Spleen (tissue), 11 donors: ENCODE data around the gene CDK14. TPM values are rescaled to one million over a fixed set of nuclear protein-coding genes. Genes with fewer than 3 reads are reported as not detected.

ENCODE experiments used
- DNase-seq: peaks from one replicate; pipeline ENCODE4 v3.0.0-alpha.2; 2020
- H3K27ac ChIP-seq, 8 donors: fragments of 200-600 bp; sonication (generic) in 7 of 8; 1 replicate in 4 of 8; 2 replicates in 4 of 8; pipeline versions ENCODE4 v1.5.0 to v1.8.0; 2016 to 2021; ENCODE audit warnings: inconsistent platforms in 4 of 8, mild to moderate bottlenecking in 4 of 8, moderate library complexity in 1 of 8
- H3K27me3 ChIP-seq, 7 donors: fragments of 200-600 bp; sonication (generic) in 6 of 7; replicated peaks in 1 of 7; 1 replicate in 4 of 7; 2 replicates in 3 of 7; pipeline versions ENCODE4 v1.5.0 to v1.8.0; 2016 to 2021; ENCODE audit warnings: inconsistent platforms in 3 of 7, mild to moderate bottlenecking in 1 of 7
- H3K36me3 ChIP-seq, 6 donors: fragments of 200-600 bp; sonication (generic) in 5 of 6; 1 replicate in 4 of 6; 2 replicates in 2 of 6; pipeline versions ENCODE4 v1.5.0 to v1.8.0; 2016 to 2021; ENCODE audit warnings: inconsistent platforms in 2 of 6
- H3K4me1 ChIP-seq, 6 donors: fragments of 200-600 bp; sonication (generic) in 5 of 6; 1 replicate in 3 of 6; 2 replicates in 3 of 6; pipeline versions ENCODE4 v1.5.0 to v1.8.0; 2016 to 2021; ENCODE audit warnings: inconsistent platforms in 3 of 6
- H3K4me3 ChIP-seq, 8 donors: fragments of 200-600 bp; sonication (generic) in 7 of 8; 1 replicate in 4 of 8; 2 replicates in 4 of 8; pipeline versions ENCODE4 v1.5.0 to v1.8.0; 2016 to 2021; ENCODE audit warnings: inconsistent platforms in 4 of 8, mild to moderate bottlenecking in 4 of 8, moderate library complexity in 2 of 8
- H3K9me3 ChIP-seq, 8 donors: fragments of 200-600 bp; sonication (generic) in 7 of 8; 1 replicate in 4 of 8; 2 replicates in 4 of 8; pipeline versions ENCODE4 v1.5.0 to v1.8.0; 2016 to 2021; ENCODE audit warnings: inconsistent platforms in 4 of 8
- POLR2A ChIP-seq, 3 donors: fragments of 450-650 bp; IDR thresholded peaks; one replicate each; pipeline ENCODE4 v1.5.1; 2017; ENCODE audit warnings: antibody characterized with exemption in 3 of 3, mild to moderate bottlenecking in 1 of 3
- POLR2AphosphoS5 ChIP-seq, 3 donors: sonication (generic); formaldehyde crosslinking; IDR thresholded peaks; one replicate each; pipeline ENCODE4 v1.5.1; 2017; ENCODE audit warnings: antibody characterized with exemption in 3 of 3
- WGBS, 5 donors: extraction: QIAGEN DNeasy Blood & Tissue Kit in 3 of 5; methylation state at CpG; one replicate each; pipeline versions ENCODE4 v1.1.5 to v1.1.7; 2013 to 2018; 5-methylcytosine and 5-hydroxymethylcytosine counted together
- intact Hi-C: fragments of 100-400 bp; cut with DNase I; formaldehyde crosslinking; loops from one replicate; pipeline ENCODE4 v1.15.0; 2023; ENCODE audit warnings: low total_unique reads
- polyA plus RNA-seq, 3 donors: library from polyadenylated mRNA; stranded (reverse); fragments of 200-250 nt; gene quantifications; one replicate each; pipeline ENCODE4 v1.2.1, GENCODE V29; 2013
- total RNA-seq, 7 donors: library from RNA; depleted of rRNA in 3 of 7; stranded (reverse); fragments of >200 nt in 3 of 7; fragmentation: NEBNext Ultra II Directional in 4 of 7; extraction: Animal tissue kit (Norgen Biotek cat#: 25700) in 4 of 7; gene quantifications; one replicate each; pipeline versions ENCODE4 v1.1.0 to v1.2.1, GENCODE V29; 2016 to 2021
- TF ChIP-seq, protein P1 (sequence below), 11 experiments: fragments of 200-600 bp in 7 of 11; fragments of 450-650 bp in 4 of 11; sonication (generic) in 4 of 11; IDR thresholded peaks in 8 of 11; conservative IDR thresholded peaks in 3 of 11; 1 replicate in 7 of 11; 2 replicates in 4 of 11; pipeline versions ENCODE4 v1.4.0 to v1.8.0; 2016 to 2021; ENCODE audit warnings: antibody characterized with exemption in 11 of 11, inconsistent platforms in 4 of 11, mild to moderate bottlenecking in 1 of 11
- donor health status: healthy with polysubstance abuse.
- donor health status: DM: no; HTN: no; CAD: no; lungs with moderate emphysema.
- donor health status: DM: no; HTN: no; CAD: no.
- donor health status: Bipolar disorder and iron deficiency.
- donor health status: healthy.
- donor health status: DM: no; HTN: no; CAD: no.
- donor health status: DM: yes; HTN: yes; CAD: no.

The CDK14 gene
- total and polyA plus RNA-seq, 10 donors = 6.6 to 109 (median 51.2) TPM

DNA sequence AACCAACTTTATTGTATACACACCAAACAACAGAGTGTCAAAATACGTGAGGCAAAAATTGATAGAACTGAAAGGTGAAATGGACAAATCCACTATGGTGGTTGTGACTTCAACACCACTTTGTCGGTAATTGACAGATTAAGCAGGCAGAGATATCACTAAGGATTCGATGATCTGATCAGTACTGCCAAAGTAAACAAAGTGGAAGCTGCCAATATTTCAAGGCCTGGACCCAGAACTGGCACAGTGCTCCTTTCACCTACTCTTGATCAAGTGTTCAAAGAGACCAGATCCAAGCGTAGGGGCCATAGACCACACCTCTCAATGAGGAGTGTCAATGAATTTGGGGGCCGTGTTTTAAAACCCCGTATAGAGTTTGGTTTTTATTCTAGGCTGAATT, 167.0 kb downstream of the CDK14 start:
- 92 to 95% (median 95%) methylated on average over 6 of the region's 6 CpGs for WGBS, 5 donors
- no peak overlapping the region for H3K4me3 ChIP-seq
- peaks cover 0 to 6% (median 0%) of the 10 kb centered on the region in 6 donors for H3K36me3 ChIP-seq
- H3K9me3 ChIP-seq = no peaks in the 10 kb centered on the region
- DNase-seq = no peak
- H3K27ac ChIP-seq = no peak overlapping the region
- H3K4me1 ChIP-seq = peaks cover 0 to 10% (median 0%) of the 10 kb centered on the region in 6 donors
- H3K27me3 ChIP-seq = no peaks in the 10 kb centered on the region
- no peak for TF ChIP-seq POLR2A (IDR thresholded peaks at IDR 0.05)
- intact Hi-C loops = no loop called here

DNA sequence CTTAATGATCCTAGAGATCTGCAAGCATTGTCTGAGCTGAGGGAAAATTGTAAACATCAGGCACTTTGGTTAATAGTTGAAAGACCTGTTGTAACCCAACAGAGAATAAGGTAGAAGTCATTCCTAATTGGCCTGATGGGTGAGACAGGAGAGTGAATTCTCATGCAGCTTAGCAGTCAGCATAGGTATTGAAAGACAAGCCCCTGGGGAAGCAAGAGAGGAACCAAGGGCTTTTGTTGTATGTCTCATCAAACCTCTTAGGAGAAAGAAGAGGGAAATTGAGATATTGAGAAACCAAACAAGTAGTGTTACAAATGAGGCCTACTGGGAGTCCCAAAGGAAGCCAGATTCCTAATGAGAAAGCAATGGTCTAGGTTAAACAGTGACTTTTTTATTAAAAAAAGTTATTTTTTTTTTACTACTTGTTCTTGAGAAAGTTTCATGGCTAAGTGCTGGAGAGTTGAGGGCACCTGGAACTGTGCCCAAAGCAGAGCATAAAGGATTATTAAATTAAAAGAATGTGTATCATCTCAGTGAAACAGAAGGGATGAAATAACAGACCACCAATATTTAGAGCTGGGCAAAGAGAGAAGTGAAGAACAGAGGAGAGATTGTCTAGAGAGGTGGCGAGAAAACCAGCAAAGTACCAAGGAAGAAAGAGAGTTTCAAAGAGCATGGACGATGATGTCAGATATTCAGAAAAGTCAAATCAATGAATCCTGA, 168.9 kb downstream of the CDK14 start:
- TF ChIP-seq POLR2AphosphoS5 (IDR thresholded peaks at IDR 0.05) (no peak), POLR2A (IDR thresholded peaks at IDR 0.05) (no peak)
- TF ChIP-seq, protein P1, sequence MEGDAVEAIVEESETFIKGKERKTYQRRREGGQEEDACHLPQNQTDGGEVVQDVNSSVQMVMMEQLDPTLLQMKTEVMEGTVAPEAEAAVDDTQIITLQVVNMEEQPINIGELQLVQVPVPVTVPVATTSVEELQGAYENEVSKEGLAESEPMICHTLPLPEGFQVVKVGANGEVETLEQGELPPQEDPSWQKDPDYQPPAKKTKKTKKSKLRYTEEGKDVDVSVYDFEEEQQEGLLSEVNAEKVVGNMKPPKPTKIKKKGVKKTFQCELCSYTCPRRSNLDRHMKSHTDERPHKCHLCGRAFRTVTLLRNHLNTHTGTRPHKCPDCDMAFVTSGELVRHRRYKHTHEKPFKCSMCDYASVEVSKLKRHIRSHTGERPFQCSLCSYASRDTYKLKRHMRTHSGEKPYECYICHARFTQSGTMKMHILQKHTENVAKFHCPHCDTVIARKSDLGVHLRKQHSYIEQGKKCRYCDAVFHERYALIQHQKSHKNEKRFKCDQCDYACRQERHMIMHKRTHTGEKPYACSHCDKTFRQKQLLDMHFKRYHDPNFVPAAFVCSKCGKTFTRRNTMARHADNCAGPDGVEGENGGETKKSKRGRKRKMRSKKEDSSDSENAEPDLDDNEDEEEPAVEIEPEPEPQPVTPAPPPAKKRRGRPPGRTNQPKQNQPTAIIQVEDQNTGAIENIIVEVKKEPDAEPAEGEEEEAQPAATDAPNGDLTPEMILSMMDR (IDR thresholded peaks at IDR 0.05 in 8 of 11, conservative IDR thresholded peaks at IDR 0.05 in 3 of 11) = no peak
- Histone ChIP-seq H3K36me3 (peaks cover 0 to 19% (median 6%) of the 10 kb centered on the region in 6 donors), H3K4me1 (peaks cover 0 to 10% (median 0%) of the 10 kb centered on the region in 6 donors), H3K4me3 (no peak overlapping the region), H3K27me3 (no peaks in the 10 kb centered on the region), H3K27ac (no peak overlapping the region), H3K9me3 (peaks cover 0 to 13% (median 3%) of the 10 kb centered on the region in 8 donors)
- intact Hi-C loops = no loop called here
- WGBS, 5 donors = 89 to 95% (median 91%) methylated on average over 2 of the region's 2 CpGs
- no peak for DNase-seq

DNA sequence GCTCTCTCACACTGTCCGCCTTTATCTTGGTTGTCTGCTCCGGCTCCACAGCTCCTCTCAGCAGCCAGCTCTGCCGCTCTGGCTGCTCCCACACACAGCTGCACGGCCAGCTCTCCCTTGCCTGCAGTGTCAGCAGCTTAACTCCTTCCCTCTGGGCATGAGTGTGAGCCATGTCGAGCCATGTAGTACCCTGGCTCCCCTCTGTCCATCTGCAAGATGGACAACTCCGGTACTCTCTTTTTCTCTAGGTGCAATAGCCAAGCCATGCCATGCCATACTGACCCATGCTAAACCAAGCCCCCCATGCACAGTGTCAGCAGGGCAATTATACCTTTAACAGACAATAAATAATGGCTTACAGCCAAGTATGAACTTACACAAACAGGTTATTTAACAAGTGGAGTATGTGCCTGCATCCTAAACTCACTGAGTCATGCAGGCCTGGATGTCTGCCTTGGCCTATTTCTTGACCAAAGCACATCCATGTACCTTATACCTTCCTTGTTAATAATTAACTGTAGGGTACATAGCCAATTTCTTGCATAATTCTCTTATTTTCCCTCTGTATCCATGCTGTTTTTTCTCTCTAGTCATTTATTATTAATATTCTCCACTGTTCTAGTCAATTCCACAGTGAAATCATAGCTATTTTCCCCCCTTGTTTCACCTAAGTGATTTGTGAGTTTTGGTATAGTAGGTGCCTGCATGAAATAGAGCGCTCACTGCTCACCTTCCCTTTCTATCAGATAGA, 170.9 kb downstream of the CDK14 start:
- intact Hi-C loops = no loop called here
- peaks cover 0 to 35% (median 7%) of the 10 kb centered on the region in 6 donors for H3K36me3 ChIP-seq
- H3K4me3 ChIP-seq = no peak overlapping the region
- DNase-seq = no peak
- 76 to 92% (median 85%) methylated on average over 7 of the region's 7 CpGs for WGBS, 5 donors
- H3K27ac ChIP-seq = no peak overlapping the region
- H3K9me3 ChIP-seq = peaks cover 0 to 30% (median 18%) of the 10 kb centered on the region in 8 donors
- TF ChIP-seq POLR2AphosphoS5 (IDR thresholded peaks at IDR 0.05) = peak in 1 of 3 donors; percentile 26
- no peak for TF ChIP-seq POLR2A (IDR thresholded peaks at IDR 0.05)
- TF ChIP-seq, protein P1 (IDR thresholded peaks at IDR 0.05 in 8 of 11, conservative IDR thresholded peaks at IDR 0.05 in 3 of 11) = no peak
- H3K4me1 ChIP-seq = peaks cover 0 to 10% (median 0%) of the 10 kb centered on the region in 6 donors
- H3K27me3 ChIP-seq = no peaks in the 10 kb centered on the region

DNA sequence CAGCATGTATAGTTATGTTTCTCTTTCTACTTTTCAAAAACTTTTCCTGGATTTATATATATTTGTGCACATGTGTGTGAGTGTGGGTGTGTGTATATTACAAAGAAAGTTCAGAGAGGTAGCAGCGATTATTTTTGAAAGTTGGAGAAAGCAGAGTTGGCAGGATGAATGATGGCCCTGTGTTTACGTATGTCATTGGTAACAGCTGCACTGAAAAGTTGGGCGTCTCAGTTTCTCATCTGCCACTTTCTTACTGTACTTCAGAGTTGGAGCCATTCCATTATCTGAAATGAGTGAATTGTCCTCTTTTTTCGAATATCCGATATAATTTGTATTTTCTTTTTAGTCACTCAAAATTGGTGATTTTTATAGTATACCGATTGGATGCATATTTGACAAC, 172.2 kb downstream of the CDK14 start:
- no peak for TF ChIP-seq POLR2A (IDR thresholded peaks at IDR 0.05)
- TF ChIP-seq POLR2AphosphoS5 (IDR thresholded peaks at IDR 0.05) = no peak
- TF ChIP-seq, protein P1 (IDR thresholded peaks at IDR 0.05 in 8 of 11, conservative IDR thresholded peaks at IDR 0.05 in 3 of 11) = no peak
- Histone ChIP-seq H3K36me3 (peaks cover 0 to 35% (median 7%) of the 10 kb centered on the region in 6 donors), H3K27me3 (no peaks in the 10 kb centered on the region), H3K9me3 (peaks cover 0 to 42% (median 31%) of the 10 kb centered on the region in 8 donors), H3K4me3 (no peak overlapping the region), H3K4me1 (peaks cover 0 to 10% (median 0%) of the 10 kb centered on the region in 6 donors), H3K27ac (no peak overlapping the region)
- DNase-seq = no peak
- intact Hi-C loops = no loop called here
- 84 to 90% (median 87%) methylated on average over 6 of the region's 6 CpGs for WGBS, 5 donors
